Neural crest cell (in vitro differentiated cells): ENCODE measurements around the gene TMEM108. TPM values are rescaled to one million over a fixed set of nuclear protein-coding genes. Genes with fewer than 3 reads are reported as not detected.
A peak's percentile ranks its signal among the peaks of the same experiment; 100 is the strongest.

ENCODE experiments used
- DNase-seq: peaks from one replicate; pipeline ENCODE4 v3.0.0; 2021; ENCODE audit warnings: low read depth, mixed read lengths, low spot score
- H3K27ac Mint-ChIP-seq: one replicate; pipeline ENCODE4 v1.8.0; 2021; ENCODE audit warnings: mild to moderate bottlenecking, mixed read lengths; ENCODE audit not compliant: unreplicated experiment
- H3K27me3 Mint-ChIP-seq: 2 replicates; pipeline ENCODE4 v1.8.0; 2021; ENCODE audit warnings: low read depth, mild to moderate bottlenecking, mixed read lengths
- H3K36me3 Mint-ChIP-seq: 2 replicates; pipeline ENCODE4 v1.8.0; 2021; ENCODE audit warnings: low read depth, mild to moderate bottlenecking, mixed read lengths
- H3K4me1 Mint-ChIP-seq: 2 replicates; pipeline ENCODE4 v1.8.0; 2021; ENCODE audit warnings: mixed read lengths
- H3K4me3 Mint-ChIP-seq: one replicate; pipeline ENCODE4 v1.8.0; 2021; ENCODE audit warnings: mild to moderate bottlenecking, mixed read lengths
- H3K9me3 Mint-ChIP-seq: 2 replicates; pipeline ENCODE4 v1.8.0; 2021; ENCODE audit warnings: mixed read lengths
- total RNA-seq: library from RNA; stranded (reverse); gene quantifications from 2 replicates; pipeline ENCODE4 v1.2.1, GENCODE V29; 2021
- TF ChIP-seq, protein P1 (sequence below): fragments of 200-600 bp; sonication (generic); conservative IDR thresholded peaks from 2 replicates; pipeline ENCODE4 v1.5.0; 2021; ENCODE audit warnings: antibody characterized with exemption, mild to moderate bottlenecking

Gene TMEM108
- total RNA-seq, 1 donor from 2014 or later = 5.8 TPM

GRCh38 chr3:133246119-133246518, 207.9 kb downstream of the TMEM108 start:
- Mint-ChIP-seq H3K4me1 (no peaks in the 10 kb centered on the region), H3K27ac (peak overlapping the region; percentile 85), H3K9me3 (peaks cover 11% of the 10 kb centered on the region), H3K27me3 (no peaks in the 10 kb centered on the region), H3K36me3 (peaks cover 3% of the 10 kb centered on the region), H3K4me3 (no peak overlapping the region)
- TF ChIP-seq, protein P1, sequence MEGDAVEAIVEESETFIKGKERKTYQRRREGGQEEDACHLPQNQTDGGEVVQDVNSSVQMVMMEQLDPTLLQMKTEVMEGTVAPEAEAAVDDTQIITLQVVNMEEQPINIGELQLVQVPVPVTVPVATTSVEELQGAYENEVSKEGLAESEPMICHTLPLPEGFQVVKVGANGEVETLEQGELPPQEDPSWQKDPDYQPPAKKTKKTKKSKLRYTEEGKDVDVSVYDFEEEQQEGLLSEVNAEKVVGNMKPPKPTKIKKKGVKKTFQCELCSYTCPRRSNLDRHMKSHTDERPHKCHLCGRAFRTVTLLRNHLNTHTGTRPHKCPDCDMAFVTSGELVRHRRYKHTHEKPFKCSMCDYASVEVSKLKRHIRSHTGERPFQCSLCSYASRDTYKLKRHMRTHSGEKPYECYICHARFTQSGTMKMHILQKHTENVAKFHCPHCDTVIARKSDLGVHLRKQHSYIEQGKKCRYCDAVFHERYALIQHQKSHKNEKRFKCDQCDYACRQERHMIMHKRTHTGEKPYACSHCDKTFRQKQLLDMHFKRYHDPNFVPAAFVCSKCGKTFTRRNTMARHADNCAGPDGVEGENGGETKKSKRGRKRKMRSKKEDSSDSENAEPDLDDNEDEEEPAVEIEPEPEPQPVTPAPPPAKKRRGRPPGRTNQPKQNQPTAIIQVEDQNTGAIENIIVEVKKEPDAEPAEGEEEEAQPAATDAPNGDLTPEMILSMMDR = no peak
- no peak for DNase-seq

DNA sequence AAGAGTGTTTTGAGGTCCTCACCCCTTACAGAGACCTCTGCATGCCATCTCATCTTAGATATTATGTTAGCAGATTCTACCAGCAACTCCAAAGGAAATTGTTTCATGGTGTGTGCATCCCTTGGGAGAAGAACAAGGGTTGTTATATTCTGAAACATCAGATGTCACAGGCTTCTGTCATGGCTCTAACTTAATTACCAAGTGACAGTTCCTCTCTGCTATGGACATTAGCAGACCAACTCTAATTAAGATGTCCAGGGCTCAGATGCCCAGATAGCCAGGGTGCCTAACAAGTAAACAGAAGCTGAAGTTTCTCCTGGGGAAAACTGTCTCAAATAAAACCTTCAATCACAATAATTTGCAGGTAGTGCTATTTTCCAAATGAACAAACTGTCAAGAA, 208.6 kb downstream of the TMEM108 start:
- no peaks in the 10 kb centered on the region for H3K36me3 Mint-ChIP-seq
- H3K27ac Mint-ChIP-seq = no peak overlapping the region
- no peaks in the 10 kb centered on the region for H3K27me3 Mint-ChIP-seq
- H3K4me1 Mint-ChIP-seq = no peaks in the 10 kb centered on the region
- no peak for DNase-seq
- H3K9me3 Mint-ChIP-seq = peaks cover 8% of the 10 kb centered on the region
- TF ChIP-seq, protein P1 = no peak
- no peak overlapping the region for H3K4me3 Mint-ChIP-seq

GRCh38 chr3:133248389-133248788, 210.2 kb downstream of the TMEM108 start:
- DNase-seq = no peak
- peaks cover 5% of the 10 kb centered on the region for H3K9me3 Mint-ChIP-seq
- H3K4me1 Mint-ChIP-seq = no peaks in the 10 kb centered on the region
- no peaks in the 10 kb centered on the region for H3K27me3 Mint-ChIP-seq
- H3K36me3 Mint-ChIP-seq = no peaks in the 10 kb centered on the region
- TF ChIP-seq, protein P1 = no peak
- no peak overlapping the region for H3K4me3 Mint-ChIP-seq
- no peak overlapping the region for H3K27ac Mint-ChIP-seq

DNA sequence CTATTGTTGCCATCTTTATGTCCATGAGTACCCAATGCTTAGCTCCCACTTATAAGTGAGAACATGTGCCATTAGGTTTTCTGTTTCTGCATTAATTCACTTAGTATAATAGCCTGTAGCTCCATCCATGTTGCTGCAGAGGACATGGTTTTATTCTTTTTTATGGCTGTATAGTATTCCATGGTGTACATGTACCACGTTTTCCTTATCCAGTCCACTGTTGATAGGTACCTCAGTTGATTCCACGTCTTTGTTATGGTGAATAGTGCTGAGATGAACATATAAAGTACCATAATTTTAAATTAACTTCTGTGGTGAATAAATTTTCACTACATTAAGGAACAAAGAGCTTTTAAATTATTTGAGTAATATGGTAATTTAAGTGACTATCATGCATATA, 211.3 kb downstream of the TMEM108 start:
- no peaks in the 10 kb centered on the region for H3K36me3 Mint-ChIP-seq
- peaks cover 5% of the 10 kb centered on the region for H3K9me3 Mint-ChIP-seq
- H3K4me1 Mint-ChIP-seq = no peaks in the 10 kb centered on the region
- H3K4me3 Mint-ChIP-seq = no peak overlapping the region
- H3K27me3 Mint-ChIP-seq = no peaks in the 10 kb centered on the region
- H3K27ac Mint-ChIP-seq = no peak overlapping the region
- TF ChIP-seq, protein P1 = no peak
- DNase-seq = no peak

DNA sequence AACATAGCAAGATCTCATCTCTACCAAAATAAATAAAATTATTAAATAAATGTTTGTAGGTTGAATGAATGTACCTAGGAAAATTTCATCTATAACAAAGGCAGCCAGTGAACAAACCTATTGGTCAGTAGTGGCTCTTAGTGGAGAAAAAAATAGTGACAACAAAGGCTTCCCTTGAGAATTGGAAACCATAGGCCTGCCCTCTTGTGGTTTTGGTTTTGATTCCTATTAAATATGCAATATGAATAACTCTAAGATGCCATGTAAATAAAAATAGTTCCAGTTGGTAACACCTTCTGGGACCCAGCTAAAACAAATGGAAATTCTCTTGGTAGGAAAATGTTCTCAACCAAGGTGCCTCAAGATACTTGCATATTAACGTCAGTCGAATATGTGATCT, 216.0 kb downstream of the TMEM108 start:
- TF ChIP-seq, protein P1 = no peak
- peaks cover 6% of the 10 kb centered on the region for H3K9me3 Mint-ChIP-seq

DNA sequence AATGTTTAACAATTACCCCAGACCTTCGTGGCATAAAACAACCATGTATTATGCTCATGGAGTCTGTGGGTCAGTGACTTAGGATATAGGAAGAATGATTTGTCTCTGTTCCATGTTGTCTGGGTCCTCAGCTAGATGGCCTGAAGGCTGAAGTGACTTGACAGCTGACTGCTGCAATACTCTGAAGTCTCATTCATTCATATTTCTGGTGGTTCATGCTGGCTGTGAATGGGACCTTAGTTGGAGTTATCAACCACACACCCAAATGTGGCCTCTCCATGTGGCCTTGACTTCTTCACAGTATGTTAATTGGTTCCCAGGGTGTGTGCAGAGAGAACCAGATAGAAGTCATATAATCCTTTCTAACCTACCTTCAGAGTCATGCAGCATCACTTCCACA, 216.5 kb downstream of the TMEM108 start:
- Mint-ChIP-seq H3K36me3 (no peaks in the 10 kb centered on the region), H3K27me3 (no peaks in the 10 kb centered on the region), H3K4me1 (no peaks in the 10 kb centered on the region), H3K9me3 (peaks cover 6% of the 10 kb centered on the region), H3K4me3 (no peak overlapping the region), H3K27ac (no peak overlapping the region)
- DNase-seq = no peak
- TF ChIP-seq, protein P1 = no peak

More for the DNA sequence above, 216.0 kb downstream of the TMEM108 start:
- no peaks in the 10 kb centered on the region for H3K27me3 Mint-ChIP-seq
- H3K4me1 Mint-ChIP-seq = no peaks in the 10 kb centered on the region
- no peak for DNase-seq
- H3K36me3 Mint-ChIP-seq = no peaks in the 10 kb centered on the region
- H3K4me3 Mint-ChIP-seq = no peak overlapping the region
- H3K27ac Mint-ChIP-seq = no peak overlapping the region
